OCI-LY1 (cell line): ENCODE measurements around the gene CHCHD5.

Source experiments
- EZH2 ChIP-seq: fragments of 200-600 bp; sonication (generic), shearing (Covaris generic); IDR thresholded peaks from 2 replicates; pipeline ENCODE4 v1.8.0; 2017; ENCODE audit warnings: borderline replicate concordance, mixed run types, mild to moderate bottlenecking, antibody characterized with exemption, low read length, moderate library complexity, mixed read lengths
- TF ChIP-seq, protein P1 (sequence below): fragments of 200-600 bp; sonication (generic), shearing (Covaris generic); IDR thresholded peaks from 2 replicates; pipeline ENCODE4 v1.5.1; 2017; ENCODE audit warnings: mild to moderate bottlenecking, antibody characterized with exemption, low read length, moderate library complexity, mixed read lengths

DNA sequence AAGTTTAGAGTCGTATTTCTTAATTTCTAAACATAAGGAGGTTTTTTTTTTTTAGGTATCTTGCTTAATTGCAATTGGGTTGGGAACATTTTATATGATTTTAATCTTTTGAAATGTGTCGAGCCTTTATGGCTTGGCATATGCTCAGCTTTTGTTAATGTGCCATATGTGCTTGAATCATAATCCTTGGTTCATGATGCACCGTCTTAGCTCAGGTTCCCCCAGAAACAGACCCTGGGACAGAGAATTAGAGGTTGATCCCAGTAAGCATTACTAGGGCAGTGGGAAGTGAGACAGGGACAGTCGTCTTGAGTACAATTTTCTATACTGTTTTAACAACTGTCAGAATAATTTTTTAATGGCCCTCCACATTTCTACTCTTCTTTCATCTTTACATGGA is 9.3 kb downstream of the CHCHD5 start:
- TF ChIP-seq, protein P1, sequence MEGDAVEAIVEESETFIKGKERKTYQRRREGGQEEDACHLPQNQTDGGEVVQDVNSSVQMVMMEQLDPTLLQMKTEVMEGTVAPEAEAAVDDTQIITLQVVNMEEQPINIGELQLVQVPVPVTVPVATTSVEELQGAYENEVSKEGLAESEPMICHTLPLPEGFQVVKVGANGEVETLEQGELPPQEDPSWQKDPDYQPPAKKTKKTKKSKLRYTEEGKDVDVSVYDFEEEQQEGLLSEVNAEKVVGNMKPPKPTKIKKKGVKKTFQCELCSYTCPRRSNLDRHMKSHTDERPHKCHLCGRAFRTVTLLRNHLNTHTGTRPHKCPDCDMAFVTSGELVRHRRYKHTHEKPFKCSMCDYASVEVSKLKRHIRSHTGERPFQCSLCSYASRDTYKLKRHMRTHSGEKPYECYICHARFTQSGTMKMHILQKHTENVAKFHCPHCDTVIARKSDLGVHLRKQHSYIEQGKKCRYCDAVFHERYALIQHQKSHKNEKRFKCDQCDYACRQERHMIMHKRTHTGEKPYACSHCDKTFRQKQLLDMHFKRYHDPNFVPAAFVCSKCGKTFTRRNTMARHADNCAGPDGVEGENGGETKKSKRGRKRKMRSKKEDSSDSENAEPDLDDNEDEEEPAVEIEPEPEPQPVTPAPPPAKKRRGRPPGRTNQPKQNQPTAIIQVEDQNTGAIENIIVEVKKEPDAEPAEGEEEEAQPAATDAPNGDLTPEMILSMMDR: no peak
- no peak for TF ChIP-seq EZH2
